Measurements from ENCODE around the gene STX10.
"Not testable (repeated sequence)": the region's sequence is repeated elsewhere in the genome, so short reads cannot be mapped to it uniquely, and the experiment has no call there.

STX10 gene

DNA sequence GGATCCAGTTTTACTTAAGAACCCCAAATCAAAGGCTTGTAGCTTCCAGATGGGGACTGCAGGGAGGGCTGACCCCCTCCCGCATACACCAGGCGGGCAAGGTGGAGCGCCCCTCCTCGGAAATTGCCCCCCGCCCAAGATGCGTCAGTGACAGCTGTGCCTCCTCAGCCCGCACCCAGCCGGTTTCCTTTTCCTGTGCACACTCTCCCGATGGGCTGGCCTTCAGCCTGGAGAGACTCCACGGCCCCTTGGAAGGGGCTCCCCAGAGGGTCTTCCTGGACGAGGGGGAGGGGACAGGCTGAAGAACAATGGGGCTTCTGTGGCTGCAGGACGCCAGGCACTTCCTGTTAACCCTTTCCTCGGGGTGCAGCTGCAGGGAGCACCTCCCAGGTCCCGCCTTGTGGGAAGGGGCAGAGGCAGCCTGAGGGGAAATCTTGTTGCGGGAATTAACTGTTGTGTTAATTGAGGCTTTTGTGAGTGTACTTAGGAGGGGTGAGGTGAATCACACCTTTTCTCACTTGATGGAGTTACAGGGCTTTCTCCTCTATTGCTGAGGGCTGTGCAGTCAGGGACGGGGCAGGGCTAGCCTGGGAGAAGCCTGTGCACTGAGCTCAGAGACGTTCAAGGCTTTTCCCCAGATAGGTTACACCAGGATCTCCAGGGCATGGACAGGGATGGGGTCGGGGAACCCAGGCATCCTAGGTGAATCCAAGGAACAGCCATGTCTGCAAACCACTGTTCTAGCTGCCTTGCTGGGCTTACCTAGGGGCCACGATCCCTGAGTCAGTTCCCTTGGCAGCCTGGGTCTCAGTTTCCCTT lies 14.4 kb upstream of the STX10 start:
- peak in 5 of 14 donors; percentile 37 to 71 (median 48) for DNase-seq

- DNase-seq: peak in 8 of 14 donors; percentile 36 to 85 (median 62)
These were observed 13.6 kb upstream of the STX10 start for GRCh38 chr19:13163609-13164342.

GRCh38 chr19:13162724-13163608 lies 12.8 kb upstream of the STX10 start:
- peak in 12 of 14 donors; percentile 32 to 96 (median 82) for DNase-seq

GRCh38 chr19:13160557-13160956 lies 10.4 kb upstream of the STX10 start:
- DNase-seq: no peak

GRCh38 chr19:13159713-13160112 lies 9.5 kb upstream of the STX10 start:
- no peak for DNase-seq

GRCh38 chr19:13155472-13156359 lies 5.5 kb upstream of the STX10 start:
- DNase-seq: peak in 5 of 14 donors; percentile 27 to 61 (median 33)

DNA sequence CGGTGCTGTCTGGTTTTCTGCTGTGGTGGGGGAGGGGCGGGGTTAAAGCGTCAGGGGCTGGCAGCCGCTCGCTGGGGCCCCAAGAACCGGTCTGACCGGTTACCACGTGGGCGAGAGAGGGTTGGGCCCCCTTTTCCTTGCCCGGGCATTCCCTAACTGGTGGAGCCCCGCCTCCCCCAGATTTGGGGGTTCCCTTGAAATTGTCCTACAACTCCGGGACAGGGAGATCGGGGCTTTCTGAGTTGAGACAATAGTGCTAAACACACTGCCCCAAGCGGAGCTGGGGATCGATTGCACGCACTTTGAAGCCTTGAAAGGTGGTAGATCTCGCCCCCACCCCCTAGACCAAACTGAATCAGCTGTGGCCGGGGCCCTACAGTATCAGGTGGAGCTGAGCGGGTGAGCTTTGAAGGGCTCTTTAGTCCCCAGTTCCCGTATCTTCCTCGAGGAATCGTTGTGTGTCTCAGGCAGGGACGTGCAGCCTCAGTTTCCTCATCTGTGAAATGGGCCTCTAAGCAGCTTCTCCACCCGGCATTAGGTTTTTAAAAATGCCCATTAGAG lies 4.8 kb upstream of the STX10 start:
- peak in 4 of 14 donors; percentile 23 to 54 (median 31) for DNase-seq

GRCh38 chr19:13154241-13154778 lies 4.1 kb upstream of the STX10 start:
- peak in 9 of 14 donors; percentile 4 to 69 (median 36) for DNase-seq

DNA sequence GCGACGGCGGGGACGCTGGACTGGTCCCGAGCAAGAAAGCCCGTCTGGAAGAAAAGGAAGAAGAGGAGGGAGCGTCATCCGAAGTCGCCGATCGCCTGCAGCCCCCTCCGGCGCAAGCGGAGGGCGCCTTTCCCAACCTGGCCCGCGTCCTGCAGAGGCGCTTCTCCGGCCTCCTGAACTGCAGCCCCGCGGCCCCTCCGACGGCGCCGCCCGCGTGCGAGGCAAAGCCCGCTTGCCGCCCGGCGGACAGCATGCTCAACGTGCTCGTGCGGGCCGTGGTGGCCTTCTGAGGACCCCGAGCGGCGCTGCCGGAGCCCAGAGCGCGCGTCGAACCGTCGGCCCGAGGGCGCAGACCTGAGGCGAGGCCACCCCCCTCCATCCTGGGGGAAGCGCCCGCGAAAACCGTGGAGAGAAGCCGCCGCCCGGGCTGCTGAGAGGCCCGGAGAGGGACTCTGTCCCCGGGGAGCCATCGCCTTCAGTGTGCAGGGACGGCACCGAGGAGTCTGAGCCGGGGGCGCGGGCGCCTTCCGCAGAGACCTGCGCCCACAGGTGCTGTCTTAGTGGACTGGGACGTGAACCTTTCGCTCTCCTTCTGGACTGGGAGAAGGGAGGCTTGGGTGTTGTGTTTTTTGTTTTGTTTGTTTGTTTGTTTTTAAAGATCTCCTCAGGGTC lies 3.5 kb upstream of the STX10 start:
- peak in 1 of 14 donors; percentile 27 for DNase-seq

GRCh38 chr19:13152974-13153568 lies 2.9 kb upstream of the STX10 start:
- peak; percentile 70 to 98 (median 94) for DNase-seq

- no peak for DNase-seq
These were observed 2.3 kb upstream of the STX10 start for GRCh38 chr19:13152356-13152973.

GRCh38 chr19:13151605-13152355 lies 1.6 kb upstream of the STX10 start:
- DNase-seq: peak; percentile 77 to 98 (median 94)

GRCh38 chr19:13150931-13151604 lies 893 bp upstream of the STX10 start:
- peak in 4 of 14 donors; percentile 43 to 56 (median 44) for DNase-seq

- DNase-seq: peak in 1 of 14 donors; percentile 50
These were observed 468 bp downstream of the STX10 start for GRCh38 chr19:13149628-13150186.

DNA sequence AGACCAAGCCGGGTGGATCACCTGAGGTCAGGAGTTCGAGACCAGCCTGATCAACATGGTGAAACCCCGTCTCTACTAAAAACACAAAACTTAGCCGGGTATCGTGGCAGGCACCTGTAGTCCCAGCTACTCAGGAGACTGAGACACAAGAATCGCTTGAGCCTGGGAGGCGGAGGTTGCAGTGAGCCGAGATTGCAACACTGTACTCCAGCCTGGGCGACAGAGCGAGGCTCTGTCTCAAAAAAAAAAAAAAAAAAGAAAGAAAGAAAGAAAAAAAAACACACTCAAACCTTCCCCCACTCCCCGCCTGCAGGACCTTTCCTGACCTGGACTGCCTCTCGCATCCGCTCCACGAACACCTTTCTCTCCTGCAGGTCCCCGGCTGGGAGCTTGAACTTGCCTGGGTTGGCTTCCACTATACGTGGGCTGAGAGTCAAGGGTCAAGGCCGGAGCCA lies 975 bp downstream of the STX10 start:
- not testable (repeated sequence) for DNase-seq

- DNase-seq: no peak
These were observed 3.2 kb downstream of the STX10 start for GRCh38 chr19:13146763-13147563.

Data from C1 segment of cervical spinal cord (tissue), 14 donors.